Cerebellar nuclear complex (tissue), 1 donor: ENCODE results near the gene BCAN.

ENCODE experiments used
- DNase-seq, 2 experiments: peaks; one replicate each; lab custom pipeline; 2025; lab: John Stamatoyannopoulos, UW

The BCAN gene

DNA sequence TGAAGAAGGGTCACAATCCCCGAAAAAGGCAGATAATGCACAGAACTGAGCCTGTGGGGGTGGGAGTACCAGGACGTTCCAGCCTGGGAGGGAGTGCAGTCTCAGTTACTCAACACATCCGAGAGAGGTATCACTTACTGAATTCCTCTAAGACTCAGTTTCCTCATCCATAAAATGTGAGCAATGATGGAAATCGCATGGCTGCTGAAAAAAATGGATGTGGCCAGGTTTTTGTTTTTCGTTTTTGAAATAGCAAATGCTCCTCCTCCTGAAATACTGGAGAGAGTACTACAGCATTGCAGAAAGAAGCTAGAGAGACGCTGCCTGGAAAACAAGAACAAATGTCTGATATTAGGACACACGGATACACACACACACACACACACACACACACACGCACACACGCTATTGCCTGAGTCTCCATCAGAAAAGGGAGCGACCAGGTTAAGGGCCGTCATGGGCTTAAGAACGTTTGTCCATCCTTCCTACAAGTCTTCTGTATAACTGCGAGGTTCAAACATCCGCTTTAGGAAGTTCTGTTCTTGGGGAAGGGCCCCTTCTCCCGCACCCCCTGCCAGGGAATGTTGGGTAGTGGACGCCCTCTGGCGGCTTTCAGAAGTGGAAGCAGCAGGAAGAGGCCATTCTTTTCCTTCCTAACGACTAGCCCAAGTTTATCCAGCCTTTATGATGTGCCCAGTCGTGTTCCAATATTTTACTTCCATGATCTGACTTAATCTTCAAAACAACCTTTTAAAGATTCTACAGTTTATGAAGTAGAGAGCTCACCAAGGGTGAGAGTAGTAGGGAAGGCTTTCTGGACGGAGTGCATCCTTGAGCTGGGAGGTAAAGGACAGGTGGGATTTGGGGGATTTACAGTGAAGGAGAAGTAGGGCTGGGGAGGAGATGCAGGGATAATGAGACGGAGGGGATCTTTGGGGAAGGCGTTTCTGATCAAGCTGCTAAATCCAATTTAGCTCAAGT is 36.0 kb downstream of the BCAN start:
- DNase-seq: no peak

DNA sequence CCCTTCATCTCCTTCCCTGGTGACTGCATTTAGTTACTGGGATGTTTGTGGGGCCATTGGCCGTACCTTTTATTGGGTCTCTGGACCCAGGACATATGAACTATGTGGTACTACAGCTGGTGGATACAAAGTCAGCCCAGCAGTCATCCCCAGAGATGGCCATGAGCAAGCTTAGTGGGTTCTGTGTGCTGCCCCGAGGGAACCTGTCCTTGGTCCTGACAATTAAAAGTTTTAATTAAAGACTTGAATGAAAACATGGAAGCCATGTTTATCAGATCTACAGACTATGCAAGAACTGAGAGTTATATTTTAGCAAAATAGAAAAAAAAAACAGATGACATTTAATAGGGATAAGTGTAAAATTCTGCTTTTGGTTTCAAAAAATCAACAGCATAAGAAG is 38.1 kb downstream of the BCAN start:
- no peak for DNase-seq

DNA sequence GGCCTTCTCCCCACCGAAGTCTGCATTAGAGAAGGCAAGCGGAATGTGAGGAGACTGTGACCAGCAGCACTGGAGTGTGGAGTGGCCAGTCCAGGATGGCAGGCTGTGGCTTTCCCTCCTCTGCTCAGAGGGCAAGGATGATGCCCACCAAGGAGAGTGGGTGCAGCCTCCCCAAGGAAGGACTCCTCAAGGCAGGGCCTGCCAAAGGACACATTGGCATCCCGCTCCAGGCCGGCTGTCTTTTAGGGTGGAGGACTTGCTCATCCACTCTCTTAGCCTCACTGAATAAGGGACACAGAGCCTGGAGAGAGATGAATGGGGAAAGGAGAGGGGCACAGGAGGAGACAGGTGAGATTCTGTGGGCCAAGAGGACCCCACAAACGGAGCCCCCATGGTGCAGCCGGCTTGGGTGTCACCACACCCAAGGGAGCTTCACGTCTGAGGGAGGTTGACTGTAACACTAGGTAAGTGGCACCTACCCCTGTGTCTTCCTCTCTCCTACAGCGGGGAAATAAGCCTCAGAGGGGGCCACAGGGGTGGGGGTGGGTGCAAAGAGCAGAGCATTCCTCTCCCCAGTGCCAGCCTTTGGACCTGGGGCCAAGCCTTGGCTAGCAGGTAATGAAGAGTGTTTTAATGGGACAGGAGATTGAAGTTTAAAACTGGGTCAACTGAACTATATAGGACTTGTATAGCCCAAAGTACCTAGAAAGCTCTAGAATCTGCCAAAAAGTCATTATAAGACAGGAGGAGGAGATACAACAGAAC is 39.5 kb downstream of the BCAN start:
- no peak for DNase-seq

DNA sequence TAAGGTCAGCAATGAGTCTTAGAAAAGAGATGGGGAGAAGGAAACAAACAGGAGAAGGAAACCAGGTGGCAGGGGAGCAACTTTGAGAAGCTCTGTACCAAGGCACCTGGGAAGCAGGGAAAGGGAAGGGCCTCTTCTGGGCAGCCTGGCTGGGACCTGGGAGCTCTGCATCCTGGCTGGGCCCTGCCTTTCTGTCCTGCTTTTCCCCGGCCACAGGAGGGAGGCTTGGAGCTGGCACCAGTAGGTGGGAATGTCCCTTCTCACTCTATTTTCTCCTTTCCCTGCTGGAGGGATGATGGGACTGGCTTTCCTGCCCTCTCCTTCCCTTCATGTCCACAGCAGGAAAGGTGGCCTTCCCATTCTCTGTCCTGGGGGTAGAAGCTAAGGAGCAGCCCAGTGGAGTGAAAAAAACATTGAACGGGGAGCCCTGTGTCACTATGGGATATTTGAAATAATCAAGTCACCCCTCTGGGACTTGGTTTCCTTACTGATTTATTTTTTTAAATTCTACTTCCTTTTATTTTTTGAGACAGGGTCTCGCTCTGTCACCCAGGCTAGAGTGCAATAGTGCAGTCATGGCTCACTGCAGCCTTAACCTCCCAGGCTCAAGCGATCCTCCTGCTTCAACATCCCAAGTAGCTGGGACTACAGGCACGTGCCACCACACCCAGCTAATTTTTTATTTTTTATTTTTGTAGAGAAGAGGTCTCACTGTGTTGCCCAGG is 40.4 kb downstream of the BCAN start:
- no peak for DNase-seq

DNA sequence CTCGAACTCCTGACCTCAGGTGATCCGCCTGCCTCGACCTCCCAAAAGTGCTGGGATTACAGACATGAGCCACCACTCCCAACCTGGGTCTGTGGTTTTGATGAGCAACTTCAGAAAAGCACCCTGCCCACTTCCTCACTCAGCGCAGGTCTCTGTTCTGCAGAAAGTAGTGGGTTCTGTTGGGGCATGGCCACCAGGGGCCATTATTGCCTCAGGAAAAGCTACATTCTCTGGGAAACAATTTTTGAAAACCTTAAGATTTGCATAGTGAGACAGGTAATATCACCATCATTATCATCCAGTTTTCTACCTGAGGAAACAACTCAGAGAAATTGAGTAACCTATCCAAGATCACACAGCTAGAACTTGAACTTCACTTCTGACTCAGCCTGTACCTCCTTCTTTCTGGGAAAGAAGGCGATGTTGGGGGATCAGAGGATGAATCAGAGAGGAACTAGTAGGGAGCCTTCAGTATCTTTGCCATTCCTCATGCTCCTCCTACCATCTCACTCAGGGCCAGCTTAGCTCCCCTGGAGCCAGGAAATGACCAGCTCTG is 42.4 kb downstream of the BCAN start:
- DNase-seq: no peak

DNA sequence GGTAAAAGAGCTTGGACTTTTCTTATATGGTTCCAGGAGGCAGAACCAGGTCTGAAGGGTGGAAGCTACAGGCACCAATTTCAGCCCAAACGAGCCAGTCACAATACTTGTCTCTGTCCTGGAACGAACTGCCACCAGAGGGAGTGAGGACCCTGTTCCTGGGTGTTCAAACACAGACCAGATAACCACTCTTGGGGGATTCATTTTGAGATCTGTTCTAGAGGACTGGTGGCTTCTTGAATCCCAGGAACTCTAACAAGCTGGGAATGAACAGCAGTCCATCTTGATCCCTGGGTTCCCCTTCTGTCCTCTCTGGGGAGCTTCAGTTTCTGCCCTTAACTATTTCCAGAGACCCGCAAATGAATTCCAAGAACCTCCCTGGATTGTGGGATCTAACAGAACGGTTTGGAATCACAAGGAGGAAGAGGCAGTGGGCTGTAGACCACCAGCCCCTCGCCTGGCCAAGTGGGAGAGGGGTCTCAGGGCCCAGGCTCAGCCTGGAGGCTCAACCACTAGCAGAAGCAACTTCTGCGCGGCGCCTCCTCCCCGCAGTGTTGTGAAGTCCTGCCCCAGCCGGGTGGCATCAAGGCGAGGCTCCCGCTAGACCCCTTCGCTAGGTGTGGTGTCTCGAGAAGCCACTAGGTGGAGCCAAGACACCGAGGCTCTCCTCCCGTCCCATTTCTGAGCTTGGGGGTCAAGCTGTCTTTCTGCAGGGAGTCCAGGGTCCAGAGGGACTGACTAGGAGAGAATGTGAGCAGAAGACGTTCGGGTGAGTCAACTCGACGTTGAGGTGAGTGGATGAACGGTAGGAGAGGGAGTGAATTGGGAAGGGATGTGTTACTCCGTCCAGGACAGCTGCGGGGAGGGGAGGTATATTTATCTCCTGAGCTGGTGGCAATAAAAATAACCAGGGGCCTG is 47.4 kb downstream of the BCAN start:
- DNase-seq: peak in 1 of 2 experiments; percentile 46

DNA sequence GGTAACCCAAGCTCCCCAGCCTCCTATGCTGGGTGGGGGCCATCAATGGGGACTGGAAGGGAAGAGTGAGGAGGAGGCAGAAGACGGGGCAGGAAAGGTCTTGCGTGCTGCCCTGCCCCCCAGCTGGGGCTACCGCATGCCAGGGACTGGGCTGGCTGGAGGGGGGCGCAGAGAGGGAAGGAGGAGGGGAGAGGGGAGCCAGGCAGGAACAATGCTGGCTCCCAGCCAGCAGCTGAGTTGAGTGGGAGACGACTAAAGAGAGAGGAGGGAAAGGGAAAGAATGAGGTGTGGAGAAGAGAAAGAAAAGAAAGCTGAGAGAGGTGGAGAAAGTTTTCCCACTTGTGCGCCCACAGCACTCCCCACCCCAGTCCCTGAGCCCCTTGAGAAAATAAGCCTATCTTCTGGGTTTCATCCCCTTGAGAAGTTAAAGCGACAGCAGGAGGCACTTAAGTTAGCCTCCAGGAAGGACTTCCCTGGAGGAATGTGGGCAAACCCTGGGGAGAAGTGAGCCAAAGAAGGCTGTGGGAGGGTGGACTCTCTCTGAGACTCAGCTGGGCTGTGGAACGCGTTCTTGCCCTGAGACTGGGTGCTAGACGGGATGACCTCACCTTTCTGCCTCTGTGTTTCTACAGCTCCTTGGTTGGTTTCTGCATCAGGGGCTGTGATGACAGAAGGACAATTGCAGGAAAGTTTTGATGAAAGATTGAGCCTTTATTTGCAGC is 48.2 kb downstream of the BCAN start:
- no peak for DNase-seq

DNA sequence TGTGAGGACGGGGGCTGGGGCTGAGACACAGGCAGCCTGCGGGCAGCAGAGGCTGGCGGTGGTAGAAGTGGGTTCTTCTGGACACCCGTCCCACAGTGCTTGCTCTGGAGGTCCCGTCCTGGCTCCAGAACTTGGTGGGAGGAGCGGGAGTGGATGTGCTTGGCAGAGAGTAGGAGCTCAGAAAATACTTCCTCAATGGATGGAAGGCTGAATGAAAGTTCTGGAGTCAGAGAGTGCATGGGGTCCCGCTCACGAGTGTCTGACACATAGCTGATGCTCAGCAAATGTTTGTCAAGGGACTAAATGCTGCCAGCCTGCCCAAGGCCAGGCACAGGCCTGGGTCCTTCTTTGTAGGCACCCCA is 48.7 kb downstream of the BCAN start:
- no peak for DNase-seq

DNA sequence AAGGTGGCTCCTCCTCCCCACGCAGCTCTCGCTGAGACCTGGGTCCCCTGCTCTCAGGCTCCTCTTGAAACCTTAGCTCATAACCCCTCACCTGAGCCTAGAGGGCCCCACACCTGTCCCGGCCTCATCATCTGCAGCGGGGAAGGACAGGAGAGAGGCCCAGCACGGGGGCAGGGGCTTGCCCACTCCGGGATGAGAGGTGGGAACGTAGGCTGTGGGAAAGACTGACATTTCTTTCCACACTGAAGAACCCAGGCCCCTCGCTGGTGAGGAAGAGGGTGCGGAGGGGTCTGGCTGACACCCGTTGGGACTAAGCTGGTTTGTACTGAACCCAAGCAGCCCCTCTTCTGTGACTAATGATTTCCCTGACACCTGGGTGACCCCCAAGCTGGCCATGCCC is 49.3 kb downstream of the BCAN start:
- DNase-seq: no peak

DNA sequence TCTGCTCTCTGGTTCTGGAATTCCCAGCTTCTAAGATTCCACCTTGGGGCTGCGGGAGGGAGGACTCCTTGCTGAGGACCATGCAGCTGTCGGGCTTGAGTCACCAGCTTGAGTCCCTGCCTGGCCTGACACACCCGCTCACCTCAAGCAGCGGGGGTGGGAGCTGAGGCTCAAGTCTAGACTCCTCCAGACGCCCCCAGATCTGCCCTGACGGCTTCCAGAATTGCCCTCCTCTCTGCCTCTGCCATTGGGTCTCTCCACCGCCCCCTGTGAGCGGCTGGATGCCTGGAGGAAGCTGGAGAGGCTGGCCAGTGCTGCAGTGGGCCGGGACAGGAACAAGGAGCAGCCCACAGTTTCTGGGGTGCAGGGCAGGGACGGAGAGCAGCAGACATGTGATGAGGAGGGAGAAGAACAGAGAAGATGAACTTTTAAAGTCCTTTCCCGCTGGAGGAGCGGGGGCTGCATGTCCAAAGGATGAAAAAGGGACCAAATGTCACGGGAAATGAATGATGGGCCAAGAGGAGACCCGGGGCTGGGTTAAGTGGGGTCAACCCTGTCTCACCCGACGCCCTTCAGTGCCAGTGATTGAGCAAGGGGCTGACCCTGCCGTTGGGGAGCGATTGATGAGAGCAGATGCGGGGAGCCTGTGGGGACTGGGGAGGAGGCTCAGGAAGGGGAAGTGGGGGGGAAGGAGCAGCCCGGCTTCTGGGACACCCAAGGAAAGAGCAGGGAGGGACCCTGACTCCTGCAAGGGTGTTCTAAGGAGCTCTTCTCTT is 49.9 kb downstream of the BCAN start:
- DNase-seq: no peak

DNA sequence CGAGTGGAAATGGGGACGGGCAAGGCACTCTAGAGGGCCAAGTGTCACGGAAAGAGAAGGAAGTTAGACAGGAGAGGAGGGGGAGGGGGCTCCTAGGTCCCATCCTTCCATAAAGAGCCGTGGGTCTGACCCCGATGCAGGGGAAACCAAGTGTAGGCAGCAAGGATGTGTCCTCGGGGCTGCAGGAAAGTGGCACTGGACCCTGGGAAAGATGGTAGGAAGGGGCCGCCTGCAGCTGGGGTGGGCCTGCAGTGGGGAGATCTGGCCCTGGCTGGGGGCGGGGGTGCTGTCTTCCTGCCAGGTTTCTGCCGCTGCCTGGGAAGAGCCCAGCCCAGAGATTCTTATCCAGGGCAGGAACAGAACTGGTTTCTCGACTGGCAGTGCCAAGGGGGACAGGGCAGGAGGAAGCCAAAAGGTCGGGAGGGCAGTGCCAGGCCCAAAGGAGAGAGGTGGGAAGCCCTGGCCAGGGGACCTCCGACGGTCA is 50.6 kb downstream of the BCAN start:
- no peak for DNase-seq

DNA sequence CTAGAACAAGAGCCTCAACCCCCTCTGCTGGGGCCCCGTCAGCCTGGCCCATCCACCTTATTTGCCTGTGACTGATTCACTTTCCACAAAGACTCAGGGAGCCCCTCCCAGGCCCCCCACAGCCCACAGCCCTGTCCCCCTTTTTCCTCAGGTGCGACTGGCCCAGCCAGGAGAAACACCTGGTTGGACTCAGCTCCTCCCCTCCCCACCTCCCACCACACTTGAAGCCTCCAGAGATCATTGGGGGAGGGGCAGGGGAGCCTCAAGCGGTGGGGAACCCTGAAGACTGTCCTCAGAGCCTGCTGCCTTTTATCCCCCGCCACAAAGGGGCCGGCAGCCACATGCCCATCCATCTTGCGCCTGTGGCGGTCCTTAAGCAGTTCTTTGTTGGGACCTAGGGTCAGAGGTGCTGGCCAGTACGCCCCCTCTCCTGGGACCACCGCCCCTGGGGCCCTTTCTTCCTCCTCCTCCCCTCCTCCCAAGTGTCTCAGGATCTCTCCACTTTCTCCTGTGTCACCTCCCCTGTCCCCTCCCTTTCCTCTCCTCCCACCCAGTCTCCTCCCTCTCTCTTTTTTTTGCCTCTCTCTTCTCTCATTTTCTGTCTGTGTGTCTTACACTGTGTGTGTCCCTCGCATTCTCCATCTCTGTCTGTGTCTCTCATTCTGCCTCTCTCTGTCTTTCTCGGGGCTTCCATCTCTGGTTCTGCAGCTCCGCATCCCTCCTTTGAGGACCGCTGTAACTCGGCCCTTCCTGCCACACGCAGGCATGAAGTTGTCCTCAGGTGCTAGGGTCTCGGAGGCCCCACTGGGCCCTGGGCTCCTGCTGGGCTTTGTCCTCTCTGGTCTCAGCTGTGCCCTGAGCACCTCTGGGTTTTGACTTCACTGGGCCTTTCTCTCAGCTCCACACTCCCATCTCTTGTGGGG is 51.3 kb downstream of the BCAN start:
- no peak for DNase-seq

DNA sequence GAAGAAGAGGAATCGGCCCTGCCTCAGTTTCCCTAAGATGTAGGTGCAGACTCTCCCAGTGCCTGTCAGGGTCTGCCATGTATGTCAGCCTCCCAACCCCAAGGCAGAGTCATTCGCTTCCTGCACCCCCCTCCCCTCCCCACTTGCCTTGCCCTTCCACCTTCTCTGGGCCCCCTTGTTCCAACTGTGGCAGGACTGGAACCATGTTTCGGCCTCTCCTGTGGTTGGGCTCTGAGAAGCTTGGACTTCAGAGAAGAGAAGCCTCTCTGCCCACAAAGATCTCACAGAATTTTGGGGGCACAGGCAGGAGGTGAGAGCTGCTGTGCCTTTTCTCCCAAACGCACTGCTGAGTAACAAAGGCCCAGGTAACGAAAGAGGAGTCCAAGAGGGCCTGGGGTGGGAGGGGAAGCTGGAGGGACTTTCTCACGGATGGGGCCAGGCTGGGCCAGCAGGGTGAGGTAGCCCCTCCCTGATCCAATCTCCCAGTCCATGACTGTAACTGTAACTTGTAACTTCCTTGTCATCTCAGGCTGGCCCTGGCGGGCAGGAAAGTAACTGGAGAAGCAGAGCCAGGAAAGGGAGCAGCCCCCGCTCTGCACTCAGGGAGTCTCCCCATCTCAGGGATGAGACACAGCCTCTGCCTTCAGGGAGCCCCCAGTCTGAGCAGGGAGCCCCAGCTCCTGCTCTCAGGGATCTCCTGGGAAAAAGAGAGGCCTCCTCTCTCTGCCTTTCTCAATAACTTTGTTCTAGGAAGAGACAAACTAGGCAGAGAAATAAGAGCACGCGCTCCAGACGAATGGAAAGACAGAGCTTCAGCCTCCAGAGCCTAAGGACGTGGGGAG is 52.2 kb downstream of the BCAN start:
- no peak for DNase-seq

DNA sequence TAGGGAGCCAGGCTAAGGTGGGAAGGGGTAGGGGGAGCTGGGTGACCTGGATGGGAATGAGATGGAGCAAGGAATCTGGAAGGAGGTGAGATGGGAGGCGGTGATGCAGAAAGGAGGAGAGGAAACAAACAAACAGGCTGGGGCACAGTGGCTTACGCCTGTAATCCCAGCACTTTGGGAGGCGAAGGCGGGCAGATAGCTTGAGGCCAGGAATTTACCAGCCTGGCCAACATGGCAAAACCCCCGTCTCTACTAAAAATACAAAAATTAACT is 52.7 kb downstream of the BCAN start:
- no peak for DNase-seq

DNA sequence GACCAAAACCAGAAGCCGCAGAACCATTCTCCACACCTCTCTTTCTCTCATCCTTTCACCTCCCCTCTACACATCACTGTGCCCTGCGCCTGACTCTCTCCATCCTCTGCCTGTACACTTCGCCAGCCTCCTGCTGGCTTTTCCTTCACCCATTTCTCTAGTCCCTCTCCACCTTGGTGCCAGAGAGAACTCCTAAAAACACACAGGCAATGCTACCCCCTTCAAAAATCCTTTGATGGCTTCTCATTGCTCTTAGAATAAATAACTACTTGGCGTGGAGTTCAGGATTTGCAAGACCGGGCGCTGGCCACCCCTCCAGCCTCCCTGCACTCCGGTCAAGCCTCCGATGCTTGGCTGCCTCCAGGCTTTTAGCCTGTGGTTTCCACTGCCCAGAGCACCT is 54.8 kb downstream of the BCAN start:
- DNase-seq: no peak

DNA sequence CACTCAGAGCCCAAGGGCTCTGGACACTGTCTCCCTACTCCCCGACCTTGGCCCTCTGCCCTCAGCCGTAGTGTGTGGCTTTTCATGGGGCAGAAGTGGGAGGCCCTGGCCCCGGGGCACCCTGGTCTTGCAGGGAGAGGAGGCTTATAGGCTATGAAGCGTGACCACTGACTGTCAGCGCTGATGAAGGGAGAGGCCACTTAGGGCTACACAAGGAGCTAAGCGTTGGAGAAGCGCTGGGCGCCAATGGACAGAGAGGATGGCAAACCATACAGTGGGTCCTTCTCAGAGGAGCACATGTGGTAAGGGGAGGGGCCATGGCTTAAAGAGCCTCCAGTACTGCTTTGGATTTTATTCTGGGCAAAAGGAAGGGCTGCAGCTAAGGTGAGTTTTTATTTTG is 55.6 kb downstream of the BCAN start:
- DNase-seq: no peak

DNA sequence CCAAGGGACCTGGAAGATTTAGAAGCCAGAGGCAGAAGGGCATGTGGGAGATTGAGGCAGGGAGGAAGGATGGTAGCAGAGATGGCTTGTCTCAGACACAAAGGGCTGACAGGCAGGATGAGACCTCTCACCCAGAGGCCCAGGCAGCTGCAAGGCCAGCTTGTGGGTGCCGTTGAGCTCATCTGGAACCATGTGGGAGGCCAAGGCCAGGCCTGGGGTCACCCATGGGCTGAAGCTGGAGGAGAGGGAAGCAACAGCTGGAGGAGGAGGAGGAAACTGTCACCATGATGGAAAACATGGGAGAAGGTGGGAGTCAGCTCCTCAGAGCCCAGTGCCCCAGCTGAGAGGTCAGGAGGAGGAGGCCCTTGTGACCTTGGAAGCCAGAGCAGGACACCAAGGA is 57.1 kb downstream of the BCAN start:
- no peak for DNase-seq
